22Rv1 (cell line): Measurements from ENCODE around the gene GAPVD1.

Experiments used
- ZFX ChIP-seq: fragments of 450-650 bp; IDR thresholded peaks from 2 replicates; pipeline ENCODE4 v1.6.1; 2017; ENCODE audit warnings: antibody characterized with exemption, borderline replicate concordance
- TF ChIP-seq, protein P1 (sequence below): fragments of 450-650 bp; IDR thresholded peaks from 2 replicates; pipeline ENCODE4 v1.5.1; 2017; ENCODE audit warnings: mild to moderate bottlenecking

DNA sequence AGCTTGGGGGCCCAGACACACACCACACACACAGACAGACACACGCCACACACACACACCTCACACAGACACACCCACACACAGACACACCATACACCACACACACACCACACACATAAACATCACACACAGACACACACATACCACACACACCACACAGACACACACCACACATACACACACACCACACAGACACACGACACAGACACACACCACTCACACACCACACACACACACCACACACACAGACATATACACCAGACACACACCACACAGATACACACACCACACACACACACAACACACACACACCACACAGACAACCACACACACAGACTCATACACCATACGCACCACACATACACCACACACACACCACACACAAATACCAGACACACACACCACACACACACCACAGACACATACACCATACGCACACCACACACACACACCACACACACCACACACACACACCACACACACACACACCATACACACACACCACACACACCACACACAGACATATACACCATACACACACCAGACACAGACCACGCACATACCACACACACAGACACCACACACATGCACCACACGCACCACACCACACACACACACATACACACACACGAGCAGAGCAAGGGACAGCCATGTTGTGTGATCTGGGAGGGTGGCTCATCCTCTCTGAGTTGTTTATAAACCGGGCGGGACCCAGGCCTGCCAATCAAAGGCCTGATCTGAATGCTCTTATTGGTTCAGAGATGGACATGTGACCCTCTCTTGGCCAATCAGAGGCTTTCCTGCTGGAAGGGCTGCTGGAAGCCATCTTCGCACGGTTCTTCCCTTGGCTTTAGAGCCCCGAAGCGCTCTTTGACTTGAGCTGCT lies 148.3 kb downstream of the GAPVD1 start:
- TF ChIP-seq, protein P1, sequence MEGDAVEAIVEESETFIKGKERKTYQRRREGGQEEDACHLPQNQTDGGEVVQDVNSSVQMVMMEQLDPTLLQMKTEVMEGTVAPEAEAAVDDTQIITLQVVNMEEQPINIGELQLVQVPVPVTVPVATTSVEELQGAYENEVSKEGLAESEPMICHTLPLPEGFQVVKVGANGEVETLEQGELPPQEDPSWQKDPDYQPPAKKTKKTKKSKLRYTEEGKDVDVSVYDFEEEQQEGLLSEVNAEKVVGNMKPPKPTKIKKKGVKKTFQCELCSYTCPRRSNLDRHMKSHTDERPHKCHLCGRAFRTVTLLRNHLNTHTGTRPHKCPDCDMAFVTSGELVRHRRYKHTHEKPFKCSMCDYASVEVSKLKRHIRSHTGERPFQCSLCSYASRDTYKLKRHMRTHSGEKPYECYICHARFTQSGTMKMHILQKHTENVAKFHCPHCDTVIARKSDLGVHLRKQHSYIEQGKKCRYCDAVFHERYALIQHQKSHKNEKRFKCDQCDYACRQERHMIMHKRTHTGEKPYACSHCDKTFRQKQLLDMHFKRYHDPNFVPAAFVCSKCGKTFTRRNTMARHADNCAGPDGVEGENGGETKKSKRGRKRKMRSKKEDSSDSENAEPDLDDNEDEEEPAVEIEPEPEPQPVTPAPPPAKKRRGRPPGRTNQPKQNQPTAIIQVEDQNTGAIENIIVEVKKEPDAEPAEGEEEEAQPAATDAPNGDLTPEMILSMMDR, result no peak
- TF ChIP-seq ZFX, result no peak
